ENCODE results near the gene CYP39A1.

CYP39A1 gene

GRCh38 chr6:46688117-46688965 is 35.7 kb upstream of the CYP39A1 start:
- no peak for TF ChIP-seq CTCF (IDR thresholded peaks at IDR 0.05; ENCODE audit: low read depth, low read length)
- no peak for DNase-seq (ENCODE audit: extremely low read depth, low read depth)

GRCh38 chr6:46687619-46688097 is 35.0 kb upstream of the CYP39A1 start, which contains the start of gene TDRD6:
TSS of gene TDRD6 (plus strand) at chr6:46687885. CDS start at chr6:46688129, 244 bp downstream.
- TF ChIP-seq CTCF (IDR thresholded peaks at IDR 0.05; ENCODE audit: low read depth, low read length): no peak
- no peak for DNase-seq (ENCODE audit: extremely low read depth, low read depth)

- no peak for TF ChIP-seq CTCF (IDR thresholded peaks at IDR 0.05; ENCODE audit: low read depth, low read length)
- DNase-seq (ENCODE audit: extremely low read depth, low read depth): no peak
These were observed 32.2 kb upstream of the CYP39A1 start for GRCh38 chr6:46684771-46685170.

GRCh38 chr6:46677314-46677654 is 24.7 kb upstream of the CYP39A1 start:
- DNase-seq (ENCODE audit: extremely low read depth, low read depth): no peak
- peak; percentile 10 for TF ChIP-seq CTCF (IDR thresholded peaks at IDR 0.05; ENCODE audit: low read depth, low read length)

- no peak for DNase-seq (ENCODE audit: extremely low read depth, low read depth)
- TF ChIP-seq CTCF (IDR thresholded peaks at IDR 0.05; ENCODE audit: low read depth, low read length): no peak
These were observed 24.1 kb upstream of the CYP39A1 start for GRCh38 chr6:46676604-46677313.

GRCh38 chr6:46674410-46674809 is 21.8 kb upstream of the CYP39A1 start:
- no peak for DNase-seq (ENCODE audit: extremely low read depth, low read depth)
- no peak for TF ChIP-seq CTCF (IDR thresholded peaks at IDR 0.05; ENCODE audit: low read depth, low read length)

- no peak for TF ChIP-seq CTCF (IDR thresholded peaks at IDR 0.05; ENCODE audit: low read depth, low read length)
- DNase-seq (ENCODE audit: extremely low read depth, low read depth): no peak
These were observed 14.8 kb upstream of the CYP39A1 start for GRCh38 chr6:46667377-46667776.
